Esophagus muscularis mucosa (tissue), 4 donors: ENCODE measurements around the gene SLC26A2.

ENCODE experiments used
- CTCF ChIP-seq, 3 experiments: fragments of 200-600 bp in 2 of 3; fragments of 450-650 bp in 1 of 3; sonication (generic) in 2 of 3; IDR thresholded peaks; one replicate each; pipeline ENCODE4 v1.5.1; 2017 to 2019; ENCODE audit warnings: antibody characterized with exemption in 3 of 3, mild to moderate bottlenecking in 2 of 3, moderate library complexity in 1 of 3
- EP300 ChIP-seq: sonication (generic); formaldehyde crosslinking; IDR thresholded peaks from one replicate; pipeline ENCODE4 v1.6.1; 2017; ENCODE audit warnings: antibody characterized with exemption
- POLR2AphosphoS5 ChIP-seq, 2 donors: sonication (generic); formaldehyde crosslinking; IDR thresholded peaks; one replicate each; pipeline ENCODE4 v1.6.1; 2017; ENCODE audit warnings: antibody characterized with exemption in 2 of 2

GRCh38 chr5:149940077-149940574, 20.4 kb upstream of the SLC26A2 start:
- TF ChIP-seq CTCF (IDR thresholded peaks at IDR 0.05) (no peak), POLR2AphosphoS5 (IDR thresholded peaks at IDR 0.05) (no peak), EP300 (no peak)
